Karpas-422 (cell line): ENCODE measurements around the gene PSMA5. TPM values are rescaled to one million over a fixed set of nuclear protein-coding genes. Genes with fewer than 3 reads are reported as not detected.

Experiments used
- DNase-seq: peaks from one replicate; pipeline ENCODE4 v3.0.0-alpha.2; 2015
- H2AFZ ChIP-seq: fragments of 200-600 bp; sonication (generic); 2 replicates; pipeline ENCODE4 v1.6.1; 2014; ENCODE audit warnings: antibody characterized with exemption, low read length, mixed read lengths
- H3K27ac ChIP-seq: fragments of 200-600 bp; sonication (generic); 2 replicates; pipeline ENCODE4 v1.5.1; 2014; ENCODE audit warnings: mild to moderate bottlenecking, low read length, moderate library complexity
- H3K27me3 ChIP-seq: fragments of 200-600 bp; sonication (generic); 2 replicates; pipeline ENCODE4 v1.6.1; 2014; ENCODE audit warnings: low read length, mixed read lengths
- H3K36me3 ChIP-seq: fragments of 200-600 bp; sonication (generic); 2 replicates; pipeline ENCODE4 v1.6.1; 2014; ENCODE audit warnings: low read length, mixed read lengths; ENCODE audit not compliant: insufficient read depth
- H3K4me1 ChIP-seq: fragments of 200-600 bp; sonication (generic); 2 replicates; pipeline ENCODE4 v1.6.1; 2014; ENCODE audit warnings: mild to moderate bottlenecking, low read length, mixed read lengths
- H3K4me2 ChIP-seq: fragments of 200-600 bp; sonication (generic); 2 replicates; pipeline ENCODE4 v1.6.1; 2014; ENCODE audit warnings: low read length, low read depth, mild to moderate bottlenecking; ENCODE audit not compliant: poor library complexity, severe bottlenecking
- H3K4me3 ChIP-seq: fragments of 200-600 bp; sonication (generic); 2 replicates; pipeline ENCODE4 v1.5.1; 2014; ENCODE audit warnings: mild to moderate bottlenecking, antibody characterized with exemption, low read length, mixed read lengths
- H3K79me2 ChIP-seq: fragments of 200-600 bp; sonication (generic); 2 replicates; pipeline ENCODE4 v1.6.1; 2014; ENCODE audit warnings: mild to moderate bottlenecking, low read length, mixed read lengths
- H3K9ac ChIP-seq: fragments of 200-600 bp; sonication (generic); 2 replicates; pipeline ENCODE4 v1.6.0; 2014; ENCODE audit warnings: low read length
- H3K9me2 ChIP-seq: fragments of 200-600 bp; sonication (generic), shearing (Covaris generic); replicated peaks from 2 replicates; pipeline ENCODE4 v1.6.0; 2014; ENCODE audit warnings: mild to moderate bottlenecking, low read length, moderate library complexity; ENCODE audit not compliant: insufficient read depth
- H3K9me3 ChIP-seq: fragments of 300-700, 200-600 bp; sonication (generic); 2 replicates; pipeline ENCODE4 v1.6.1; 2014; ENCODE audit warnings: low read length, mixed read lengths
- H4K20me1 ChIP-seq: fragments of 200-600 bp; sonication (generic); 2 replicates; pipeline ENCODE4 v1.6.1; 2014; ENCODE audit warnings: mild to moderate bottlenecking, antibody characterized with exemption, low read length, low read depth; ENCODE audit not compliant: insufficient read depth
- total RNA-seq: library from RNA; depleted of rRNA; stranded (reverse); fragments of >200 nt; shearing (Covaris generic); gene quantifications from 2 replicates; pipeline ENCODE4 v1.2.3, GENCODE V29; 2014; ENCODE audit warnings: low replicate concordance; rRNA removed

PSMA5 gene
- total RNA-seq, 1 experiment from 2014 or later = 70.4 TPM

DNA sequence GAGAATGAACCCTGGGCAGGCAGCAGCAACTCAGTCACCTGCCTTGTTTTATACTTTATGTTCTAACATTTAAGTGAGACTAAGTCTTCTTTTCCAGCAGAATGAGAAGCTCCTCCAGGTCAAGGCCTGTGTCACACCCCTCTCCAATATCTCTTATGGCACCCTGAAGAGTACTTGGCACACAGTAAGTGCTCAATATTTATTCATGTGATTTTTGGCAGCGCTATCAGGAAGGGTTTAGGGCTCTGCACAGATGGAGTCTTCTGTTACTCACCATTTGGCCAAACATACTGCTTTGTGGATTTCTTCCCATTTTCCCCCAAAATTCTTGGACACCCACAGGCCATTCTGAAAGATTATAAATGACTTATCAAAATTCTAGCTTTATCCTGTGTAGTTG lies 75.6 kb downstream of the PSMA5 start:
- Histone ChIP-seq H3K4me2 (no peak overlapping the region), H3K9me2 (no peaks in the 10 kb centered on the region), H3K4me1 (no peaks in the 10 kb centered on the region)

DNA sequence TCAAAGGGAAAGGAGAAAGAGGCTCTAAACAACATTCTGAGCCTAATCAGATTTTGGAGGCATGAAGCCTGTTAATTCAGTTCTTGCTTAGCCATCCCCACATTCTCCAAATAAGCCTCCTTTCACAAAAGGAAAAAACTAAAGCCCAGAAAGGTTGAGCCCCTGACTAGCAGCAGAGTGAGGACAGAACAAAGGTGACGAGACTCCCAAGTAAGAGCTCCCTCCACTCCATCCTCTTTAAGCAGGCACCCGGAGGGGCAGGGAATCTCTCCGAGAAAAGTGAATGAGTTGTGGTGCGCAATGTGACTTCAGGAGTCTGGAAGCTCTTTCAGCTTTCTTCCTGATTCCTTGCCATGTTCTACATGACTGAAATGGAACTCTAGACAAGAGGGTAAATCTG lies 76.1 kb downstream of the PSMA5 start:
- H4K20me1 ChIP-seq = no peaks in the 10 kb centered on the region
- H3K4me3 ChIP-seq = no peak overlapping the region
- no peaks in the 10 kb centered on the region for H3K79me2 ChIP-seq
- H2AFZ ChIP-seq = no peak overlapping the region
- H3K27me3 ChIP-seq = no peaks in the 10 kb centered on the region
- H3K36me3 ChIP-seq = no peaks in the 10 kb centered on the region
- no peaks in the 10 kb centered on the region for H3K4me1 ChIP-seq
- no peak for DNase-seq
- no peak overlapping the region for H3K27ac ChIP-seq
- no peak overlapping the region for H3K4me2 ChIP-seq
- no peak overlapping the region for H3K9ac ChIP-seq
- no peaks in the 10 kb centered on the region for H3K9me2 ChIP-seq
- H3K9me3 ChIP-seq = no peaks in the 10 kb centered on the region

More for the DNA sequence above, 75.6 kb downstream of the PSMA5 start:
- H3K79me2 ChIP-seq = no peaks in the 10 kb centered on the region
- H2AFZ ChIP-seq = no peak overlapping the region
- no peak overlapping the region for H3K4me3 ChIP-seq
- H4K20me1 ChIP-seq = no peaks in the 10 kb centered on the region
- no peaks in the 10 kb centered on the region for H3K9me3 ChIP-seq
- DNase-seq = no peak
- no peaks in the 10 kb centered on the region for H3K36me3 ChIP-seq
- H3K9ac ChIP-seq = no peak overlapping the region
- no peaks in the 10 kb centered on the region for H3K27me3 ChIP-seq
- no peak overlapping the region for H3K27ac ChIP-seq

Other genes starting within 250 kb of the PSMA5 start
- gene SARS1, start 212.5 kb downstream of the PSMA5 start, total RNA-seq = 184 and 248 TPM in 2 replicates
- gene CELSR2, start 176.9 kb downstream of the PSMA5 start, total RNA-seq = 0.43 and 1.2 TPM in 2 replicates
- gene PSRC1, start 143.3 kb downstream of the PSMA5 start, total RNA-seq = 6.3 and 24.2 TPM in 2 replicates
- gene MYBPHL, start 119.4 kb downstream of the PSMA5 start, total RNA-seq = 0.14 and 4.3 TPM in 2 replicates
- 0.04 TPM in 1 of 2 replicates, not detected in the other for gene SORT1, start 28.5 kb downstream of the PSMA5 start, total RNA-seq
- gene SYPL2, start 40.1 kb upstream of the PSMA5 start, total RNA-seq = not detected in 2 replicates
- 3.5 and 5.7 TPM in 2 replicates for gene ATXN7L2, start 57.5 kb upstream of the PSMA5 start, total RNA-seq
- 6.2 and 7.1 TPM in 2 replicates for gene CYB561D1, start 67.6 kb upstream of the PSMA5 start, total RNA-seq
- gene AMIGO1, start 83.3 kb upstream of the PSMA5 start, total RNA-seq = 0.37 and 1.1 TPM in 2 replicates
- gene GPR61, start 113.4 kb upstream of the PSMA5 start, total RNA-seq = not detected in 2 replicates
- 7.6 and 12.6 TPM in 2 replicates for gene GNAI3, start 122.2 kb upstream of the PSMA5 start, total RNA-seq
- not detected in 2 replicates for gene GNAT2, start 193.2 kb upstream of the PSMA5 start, total RNA-seq
- 72.3 and 131 TPM in 2 replicates for gene AMPD2, start 193.4 kb upstream of the PSMA5 start, total RNA-seq
- gene GSTM4, start 229.7 kb upstream of the PSMA5 start, total RNA-seq = 7.7 and 10.0 TPM in 2 replicates
- gene GSTM2, start 241.6 kb upstream of the PSMA5 start, total RNA-seq = 6.2 and 7.3 TPM in 2 replicates